ENCODE data around the gene AKAP13.
"Not testable (repeated sequence)": the region's sequence is repeated elsewhere in the genome, so short reads cannot be mapped to it uniquely, and the experiment has no call there.

The AKAP13 gene

GRCh38 chr15:85426481-85426880, 46.1 kb downstream of the AKAP13 start:
- DNase-seq (ENCODE audit: low read depth) = no peak
- H3K4me3 ChIP-seq (ENCODE audit: low read depth, low read length) = no peak overlapping the region

- no peak overlapping the region for H3K4me3 ChIP-seq (ENCODE audit: low read depth, low read length)
- DNase-seq (ENCODE audit: low read depth) = no peak
Observed at GRCh38 chr15:85427286-85428028, 47.1 kb downstream of the AKAP13 start.

GRCh38 chr15:85429522-85429921, 49.1 kb downstream of the AKAP13 start:
- no peak overlapping the region for H3K4me3 ChIP-seq (ENCODE audit: low read depth, low read length)
- no peak for DNase-seq (ENCODE audit: low read depth)

DNA sequence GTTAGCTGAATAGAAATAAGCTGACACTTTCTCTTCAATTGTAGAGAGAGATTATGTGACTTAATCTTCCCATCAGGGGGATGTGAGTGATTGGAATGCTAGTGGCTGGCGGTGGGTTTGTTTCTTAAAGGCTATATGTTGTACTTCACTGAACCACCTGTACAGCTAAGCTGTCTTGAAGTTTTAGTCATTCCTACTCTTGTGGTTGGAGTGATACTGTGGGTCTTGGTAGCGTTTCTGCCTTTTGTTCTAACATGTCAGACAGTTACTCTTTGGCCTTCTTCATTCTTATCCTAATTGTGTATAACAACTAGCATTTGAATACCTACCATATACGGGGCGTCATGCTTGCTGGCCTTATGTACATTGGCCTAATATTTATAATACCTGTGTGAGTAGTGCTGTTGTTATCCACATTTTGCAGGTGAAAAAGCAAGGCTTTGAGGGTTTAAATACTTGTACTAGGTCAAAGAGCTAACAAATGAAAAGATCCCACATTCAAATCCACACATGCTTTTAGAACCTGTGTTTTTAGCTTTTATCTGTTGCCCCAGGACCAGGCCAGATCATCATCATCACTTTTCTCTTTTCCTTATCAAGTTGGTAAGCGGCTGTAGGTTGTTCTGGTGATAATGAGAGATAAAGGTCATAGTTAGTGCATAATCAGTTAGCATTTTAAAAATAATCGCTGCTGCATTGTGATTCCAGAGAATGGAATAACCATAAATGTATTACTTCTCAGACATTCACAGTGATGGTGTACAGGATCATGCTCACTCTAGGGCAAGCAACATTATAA, 50.2 kb downstream of the AKAP13 start:
- no peak for DNase-seq (ENCODE audit: low read depth)
- H3K4me3 ChIP-seq (ENCODE audit: low read depth, low read length) = no peak overlapping the region

DNA sequence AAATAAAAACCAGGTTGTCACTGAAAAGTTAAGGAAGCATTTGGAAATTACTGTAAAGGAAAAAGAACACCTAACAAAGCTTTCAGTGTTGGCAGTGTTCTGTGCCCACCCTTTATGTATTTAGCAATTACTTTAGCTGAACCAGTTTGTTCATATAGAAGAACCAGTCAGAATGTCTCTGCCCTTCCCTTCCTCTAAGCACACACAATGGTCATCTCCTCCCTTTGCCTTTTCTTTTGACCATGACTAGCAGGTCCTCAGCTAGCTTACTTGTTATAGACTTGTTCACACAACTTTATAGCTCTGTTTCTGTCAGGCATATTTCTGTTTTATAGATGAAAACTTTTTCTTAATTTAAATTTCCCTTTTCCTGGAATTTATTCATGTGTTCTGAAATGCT, 59.6 kb downstream of the AKAP13 start:
- H3K4me3 ChIP-seq (ENCODE audit: low read depth, low read length) = no peak overlapping the region

GRCh38 chr15:85440451-85440850, 60.0 kb downstream of the AKAP13 start:
- H3K4me3 ChIP-seq (ENCODE audit: low read depth, low read length) = no peak overlapping the region
- DNase-seq (ENCODE audit: low read depth) = no peak

More for the DNA sequence above, 59.6 kb downstream of the AKAP13 start:
- DNase-seq (ENCODE audit: low read depth) = no peak

- DNase-seq (ENCODE audit: low read depth); H3K4me3 ChIP-seq (ENCODE audit: low read depth, low read length): not testable (repeated sequence)
Observed at GRCh38 chr15:85441854-85442253, 61.5 kb downstream of the AKAP13 start.

DNA sequence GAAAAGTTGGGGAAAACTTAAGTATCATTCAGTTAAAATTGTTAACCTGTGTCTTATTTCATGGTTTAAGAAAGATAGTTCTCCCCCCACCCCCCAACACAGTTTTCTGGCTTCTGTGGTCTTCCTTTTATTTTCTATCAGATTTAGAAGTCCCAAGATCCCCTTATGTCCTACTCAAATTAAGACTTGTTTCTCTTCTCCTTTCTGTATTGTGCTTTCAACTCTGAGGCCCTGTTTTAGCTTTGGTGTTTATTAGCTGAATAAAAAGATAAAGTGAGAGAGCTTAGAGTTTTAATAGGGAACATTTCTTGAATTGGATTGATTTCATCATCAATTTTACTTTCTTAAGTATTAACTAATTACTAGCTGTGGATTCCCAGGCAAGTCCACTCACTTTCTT, 62.6 kb downstream of the AKAP13 start:
- H3K4me3 ChIP-seq (ENCODE audit: low read depth, low read length) = no peak overlapping the region
- DNase-seq (ENCODE audit: low read depth) = no peak

- no peak overlapping the region for H3K4me3 ChIP-seq (ENCODE audit: low read depth, low read length)
- DNase-seq (ENCODE audit: low read depth) = no peak
Observed at GRCh38 chr15:85443593-85444087, 63.2 kb downstream of the AKAP13 start.

- DNase-seq (ENCODE audit: low read depth) = no peak
- H3K4me3 ChIP-seq (ENCODE audit: low read depth, low read length) = no peak overlapping the region
Observed at GRCh38 chr15:85444122-85444745, 63.8 kb downstream of the AKAP13 start.

DNA sequence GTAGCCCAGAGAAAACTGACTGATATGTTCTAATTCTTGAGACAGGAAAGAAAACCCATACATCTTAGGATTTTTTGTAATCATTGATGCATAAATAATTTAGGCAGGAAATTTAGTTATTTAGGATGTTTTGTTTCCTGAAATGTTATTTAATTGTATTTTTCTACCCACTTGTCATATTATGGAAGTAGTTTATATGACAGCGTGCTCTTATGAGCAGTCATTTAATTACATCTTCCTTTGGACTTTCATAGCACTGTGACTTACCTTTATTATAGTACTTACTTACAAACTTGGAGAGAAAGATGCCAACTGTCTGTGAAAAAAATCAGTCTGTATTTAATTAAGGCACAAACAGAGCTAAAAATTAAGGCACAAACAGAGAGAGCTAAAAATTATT, 65.0 kb downstream of the AKAP13 start:
- no peak overlapping the region for H3K4me3 ChIP-seq (ENCODE audit: low read depth, low read length)
- no peak for DNase-seq (ENCODE audit: low read depth)

DNA sequence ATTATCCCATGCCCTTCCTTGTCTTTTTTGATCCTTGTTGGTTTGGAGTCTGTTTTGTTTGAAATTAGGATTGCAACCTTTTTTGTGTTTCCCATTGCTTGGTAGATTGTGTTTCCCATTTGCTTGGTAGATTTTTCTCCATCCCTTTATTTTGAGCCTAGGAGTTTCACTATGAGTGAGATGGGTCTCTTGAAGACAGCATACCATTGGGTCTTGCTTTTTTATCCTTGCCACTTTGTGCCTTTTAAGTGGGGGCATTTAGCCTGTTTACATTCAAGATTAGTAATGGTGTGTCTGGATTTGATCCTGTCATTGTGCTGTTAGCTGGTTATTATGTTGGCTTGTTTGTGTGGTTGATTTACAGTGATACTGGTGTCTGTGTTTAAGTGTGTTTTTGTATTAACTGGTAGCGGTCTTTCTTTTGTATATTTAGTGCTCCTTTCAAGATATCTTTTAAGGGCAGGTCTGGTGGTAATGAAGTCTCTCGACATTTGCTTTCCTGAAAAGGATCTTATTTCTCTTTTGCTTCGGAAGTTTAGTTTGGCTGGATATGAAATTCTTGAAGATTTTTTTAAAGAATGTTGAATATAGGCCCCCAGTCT, 70.8 kb downstream of the AKAP13 start:
- H3K4me3 ChIP-seq (ENCODE audit: low read depth, low read length) = no peak overlapping the region
- DNase-seq (ENCODE audit: low read depth) = no peak

DNA sequence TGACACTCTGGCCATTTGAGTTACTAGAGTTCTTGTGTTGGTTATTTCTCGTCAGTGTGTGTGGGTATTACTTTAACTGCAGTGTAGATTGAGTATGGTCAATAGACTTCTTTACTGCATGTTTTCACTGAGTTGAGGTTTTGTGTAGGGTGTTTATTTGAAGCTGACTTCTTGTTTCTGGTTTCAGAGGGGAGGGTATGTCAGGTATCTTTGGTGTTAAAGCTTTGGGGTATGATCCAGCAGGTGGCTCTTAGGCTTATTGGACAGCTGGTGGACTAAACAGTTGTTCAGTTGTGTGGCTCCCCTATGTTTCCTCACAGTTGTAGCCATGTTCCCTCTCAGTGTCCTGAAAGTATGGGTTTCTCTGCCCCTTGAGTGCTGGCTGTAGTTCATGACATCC, 72.0 kb downstream of the AKAP13 start:
- no peak for DNase-seq (ENCODE audit: low read depth)
- H3K4me3 ChIP-seq (ENCODE audit: low read depth, low read length) = no peak overlapping the region

DNA sequence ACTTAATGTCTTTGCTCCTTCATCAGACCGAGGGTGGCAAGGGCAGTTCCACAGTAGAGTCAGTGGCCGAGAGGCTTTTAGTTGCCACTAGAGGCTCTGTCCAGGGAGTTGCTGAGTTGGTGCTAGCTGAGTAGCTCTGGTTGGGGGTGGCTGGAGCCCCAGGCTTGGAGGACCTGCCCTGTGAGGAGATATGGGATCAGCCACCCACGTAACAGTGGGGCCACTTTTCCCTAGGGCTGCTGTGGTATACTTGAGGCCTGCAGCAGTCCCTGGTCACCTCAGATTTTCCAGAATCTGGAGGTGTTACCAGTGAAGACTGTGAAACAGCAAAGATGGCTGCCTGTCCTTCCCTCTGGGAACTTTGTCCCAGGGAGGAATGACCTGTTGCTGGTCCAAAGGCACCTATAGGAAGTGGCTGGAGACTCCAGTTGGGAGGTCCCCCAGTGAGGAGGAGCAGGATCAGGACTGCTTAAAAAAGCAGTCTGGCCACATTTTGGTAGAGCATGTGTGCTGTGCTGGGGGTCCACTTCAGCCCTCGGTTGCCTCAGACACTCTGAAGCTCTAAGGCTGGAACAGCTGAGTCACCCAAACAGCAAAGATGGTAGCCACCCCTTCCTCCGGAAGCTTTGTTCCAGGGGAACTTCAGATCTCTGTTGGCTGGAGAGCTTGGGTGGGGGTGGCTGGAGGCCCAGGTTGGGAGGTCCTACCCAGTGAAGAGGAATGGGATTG, 72.9 kb downstream of the AKAP13 start:
- H3K4me3 ChIP-seq (ENCODE audit: low read depth, low read length) = no peak overlapping the region
- DNase-seq (ENCODE audit: low read depth) = no peak

DNA sequence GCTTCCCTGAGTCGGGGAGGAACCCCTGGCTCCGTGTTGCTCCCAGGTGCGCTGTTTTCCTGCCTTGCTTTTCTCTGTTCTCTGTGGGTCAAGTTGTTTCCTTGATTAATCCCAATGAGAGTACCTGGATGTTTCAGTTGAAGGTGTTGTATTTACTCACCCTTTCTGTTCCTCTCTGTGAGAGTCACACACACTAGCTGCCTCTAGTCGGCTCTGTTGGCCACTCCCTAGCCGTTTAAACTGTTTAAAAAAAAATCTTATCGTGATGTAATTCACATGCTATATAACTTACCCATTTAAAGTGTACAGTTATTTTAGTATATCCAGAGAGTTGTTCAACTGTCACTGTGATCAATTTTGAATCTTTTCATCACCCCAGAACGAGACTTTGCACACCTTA, 74.0 kb downstream of the AKAP13 start:
- no peak overlapping the region for H3K4me3 ChIP-seq (ENCODE audit: low read depth, low read length)
- DNase-seq (ENCODE audit: low read depth) = no peak

- DNase-seq (ENCODE audit: low read depth) = no peak
- H3K4me3 ChIP-seq (ENCODE audit: low read depth, low read length) = no peak overlapping the region
Observed at GRCh38 chr15:85455891-85456290, 75.5 kb downstream of the AKAP13 start.

DNA sequence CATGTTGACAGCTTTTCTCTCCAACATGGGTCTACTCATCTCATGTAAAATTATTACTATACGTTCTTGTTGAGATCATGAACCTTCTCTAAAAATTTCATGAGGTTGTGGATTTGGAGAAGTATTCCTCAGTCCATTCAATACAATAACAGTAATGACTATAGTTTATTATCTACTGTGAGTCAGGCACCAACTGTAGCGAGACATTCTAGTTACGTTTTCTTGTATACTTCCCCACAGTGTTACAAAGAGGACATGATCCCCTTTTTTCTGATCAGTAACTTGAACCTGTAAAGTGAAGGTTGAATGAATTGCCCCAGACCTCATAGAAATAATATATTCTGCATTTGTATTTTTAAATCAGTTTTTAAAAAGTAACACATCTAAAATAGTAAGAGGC, 76.4 kb downstream of the AKAP13 start:
- H3K4me3 ChIP-seq (ENCODE audit: low read depth, low read length) = no peak overlapping the region
- no peak for DNase-seq (ENCODE audit: low read depth)

- H3K4me3 ChIP-seq (ENCODE audit: low read depth, low read length) = no peak overlapping the region
- no peak for DNase-seq (ENCODE audit: low read depth)
Observed at GRCh38 chr15:85457392-85457968, 77.1 kb downstream of the AKAP13 start.

DNA sequence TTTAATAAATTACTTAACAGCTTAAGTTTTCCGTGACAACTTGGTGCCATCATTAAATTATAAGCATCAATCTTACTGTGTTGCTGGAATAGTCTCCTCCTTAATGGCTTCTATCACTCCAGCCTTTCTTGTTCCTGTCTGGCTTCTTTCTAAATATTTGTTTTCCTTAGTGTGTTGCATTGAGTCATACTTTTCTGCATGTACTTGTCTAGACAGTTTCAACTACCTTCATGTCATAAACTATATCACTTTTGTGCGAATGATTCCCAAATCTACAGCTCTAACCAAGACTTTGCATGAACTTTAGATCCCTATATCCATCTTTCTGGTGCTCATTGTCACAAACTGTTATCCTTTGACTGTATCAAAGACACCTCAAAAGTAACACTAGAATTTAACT, 78.4 kb downstream of the AKAP13 start:
- H3K4me3 ChIP-seq (ENCODE audit: low read depth, low read length) = no peak overlapping the region
- no peak for DNase-seq (ENCODE audit: low read depth)
